ENCODE results near the gene LITAFD.

The LITAFD gene

DNA sequence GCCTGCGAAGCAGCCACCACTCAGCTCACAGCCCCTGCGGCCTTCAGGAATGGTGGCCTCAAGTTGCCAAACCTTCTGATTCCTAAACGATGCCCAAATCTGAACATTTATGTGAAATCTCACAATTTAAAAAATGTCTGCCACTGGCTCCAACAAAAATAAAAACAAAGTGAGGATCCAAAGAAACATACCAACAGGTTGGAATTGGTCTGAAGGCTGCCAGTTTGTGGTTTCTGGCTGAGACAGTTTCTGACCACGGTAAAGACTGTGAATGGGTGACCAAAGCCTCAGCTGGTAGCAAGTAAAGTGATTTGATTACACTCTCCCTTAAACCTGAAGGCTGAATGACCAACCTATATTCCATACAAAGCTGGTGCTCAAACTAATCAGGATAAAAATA lies 24.9 kb downstream of the LITAFD start:
- no peak for DNase-seq (ENCODE audit: low read depth, low spot score)
- no peak overlapping the region for H3K4me3 ChIP-seq (ENCODE audit: low read depth, low read length)
- ChIA-PET CTCF (interaction anchor here (2.0 to 2.3 kb wide), 2 partner anchors 101 to 102 kb away, joined by 8 to 19 read pairs; no protein-coding TSS in a partner anchor), POLR2A (no interaction called here)
- TF ChIP-seq, protein P1, sequence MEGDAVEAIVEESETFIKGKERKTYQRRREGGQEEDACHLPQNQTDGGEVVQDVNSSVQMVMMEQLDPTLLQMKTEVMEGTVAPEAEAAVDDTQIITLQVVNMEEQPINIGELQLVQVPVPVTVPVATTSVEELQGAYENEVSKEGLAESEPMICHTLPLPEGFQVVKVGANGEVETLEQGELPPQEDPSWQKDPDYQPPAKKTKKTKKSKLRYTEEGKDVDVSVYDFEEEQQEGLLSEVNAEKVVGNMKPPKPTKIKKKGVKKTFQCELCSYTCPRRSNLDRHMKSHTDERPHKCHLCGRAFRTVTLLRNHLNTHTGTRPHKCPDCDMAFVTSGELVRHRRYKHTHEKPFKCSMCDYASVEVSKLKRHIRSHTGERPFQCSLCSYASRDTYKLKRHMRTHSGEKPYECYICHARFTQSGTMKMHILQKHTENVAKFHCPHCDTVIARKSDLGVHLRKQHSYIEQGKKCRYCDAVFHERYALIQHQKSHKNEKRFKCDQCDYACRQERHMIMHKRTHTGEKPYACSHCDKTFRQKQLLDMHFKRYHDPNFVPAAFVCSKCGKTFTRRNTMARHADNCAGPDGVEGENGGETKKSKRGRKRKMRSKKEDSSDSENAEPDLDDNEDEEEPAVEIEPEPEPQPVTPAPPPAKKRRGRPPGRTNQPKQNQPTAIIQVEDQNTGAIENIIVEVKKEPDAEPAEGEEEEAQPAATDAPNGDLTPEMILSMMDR (IDR thresholded peaks at IDR 0.05; ENCODE audit: insufficient read depth, low read length, missing control alignments), result no peak

DNA sequence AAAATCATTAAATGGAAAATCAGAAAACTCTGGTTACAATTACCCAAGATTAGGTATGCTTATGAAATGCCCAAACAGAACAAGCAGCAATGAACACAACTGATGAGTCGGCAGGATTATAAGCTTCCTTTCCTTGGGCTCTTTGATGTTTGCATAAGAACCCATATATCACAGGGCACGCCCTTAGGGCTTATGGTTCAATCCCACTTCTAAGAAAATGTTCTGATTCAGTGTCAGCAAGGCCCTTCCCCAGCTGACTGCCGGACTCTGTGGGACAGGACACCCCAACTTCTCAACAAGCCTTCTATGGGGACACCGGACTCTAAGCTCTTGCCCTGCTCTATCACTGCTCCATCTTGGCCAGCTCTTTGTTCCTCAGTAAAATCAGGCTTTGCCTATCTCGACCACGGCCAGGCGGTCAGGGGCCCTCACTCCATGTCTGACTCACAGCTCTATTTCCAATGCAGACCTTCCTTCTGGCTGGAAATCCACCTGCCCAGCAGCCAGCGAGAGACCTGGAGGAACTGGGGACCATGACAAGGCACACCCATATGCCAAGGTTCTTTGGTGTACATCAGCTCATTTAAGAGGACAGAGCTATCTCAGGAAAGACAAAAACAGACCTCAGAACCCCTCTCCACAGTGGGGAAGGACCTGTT lies 26.8 kb downstream of the LITAFD start:
- TF ChIP-seq, protein P1 (IDR thresholded peaks at IDR 0.05; ENCODE audit: insufficient read depth, low read length, missing control alignments), result no peak

DNA sequence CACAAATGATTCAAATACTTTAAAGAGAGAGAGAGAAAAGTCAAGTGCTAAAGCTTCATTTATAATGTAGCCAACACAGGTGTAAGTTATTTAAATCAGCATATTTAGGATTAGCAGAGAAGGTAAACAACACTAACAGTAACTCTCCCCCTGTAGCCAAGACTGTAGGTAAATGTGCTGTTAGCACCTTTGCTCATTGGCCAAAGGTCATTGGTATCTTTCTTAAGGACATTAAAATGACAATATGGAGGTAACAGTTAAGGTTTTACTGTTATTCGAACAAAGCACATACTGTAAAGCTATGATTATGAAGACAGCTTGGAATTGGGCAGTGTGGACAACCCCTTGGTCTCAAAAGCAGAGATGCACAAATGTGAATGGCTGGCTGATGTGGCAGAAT lies 28.7 kb downstream of the LITAFD start:
- no peak for DNase-seq (ENCODE audit: low read depth, low spot score)
- H3K4me3 ChIP-seq (ENCODE audit: low read depth, low read length), result no peak overlapping the region
- CTCF ChIA-PET, result interaction anchor here (1.0 to 3.9 kb wide), 2 partner anchors 13 to 30 kb away, joined by 3 to 15 read pairs; no protein-coding TSS in a partner anchor
- TF ChIP-seq, protein P1 (IDR thresholded peaks at IDR 0.05; ENCODE audit: insufficient read depth, low read length, missing control alignments), result no peak
- POLR2A ChIA-PET, result no interaction called here

More for the DNA sequence above, 26.8 kb downstream of the LITAFD start:
- H3K4me3 ChIP-seq (ENCODE audit: low read depth, low read length), result no peak overlapping the region
- no peak for DNase-seq (ENCODE audit: low read depth, low spot score)
- POLR2A ChIA-PET, result no interaction called here
- CTCF ChIA-PET, result interaction anchor here (0.9 to 3.9 kb wide), 9 partner anchors 9 to 226 kb away, joined by 3 to 19 read pairs (median 3); no protein-coding TSS in a partner anchor

DNA sequence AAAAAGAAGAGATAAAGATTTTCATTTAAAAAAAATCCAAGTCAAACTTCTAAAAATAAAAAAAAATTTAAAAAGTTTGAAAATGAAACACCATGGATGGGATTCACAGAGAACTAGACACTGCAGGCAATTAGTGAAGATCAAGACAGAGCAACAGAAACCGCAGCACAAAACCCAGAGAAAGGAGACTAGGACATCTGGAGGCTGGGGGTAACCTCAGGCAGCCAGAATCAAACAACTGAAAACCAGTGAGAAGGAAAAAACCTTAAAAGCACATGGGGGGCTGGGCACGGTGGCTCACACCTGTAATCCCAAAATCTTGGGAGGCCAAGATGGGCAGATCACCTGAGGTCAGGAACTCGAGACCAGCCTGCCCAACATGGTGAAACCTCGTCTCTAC lies 30.6 kb downstream of the LITAFD start:
- DNase-seq (ENCODE audit: low read depth, low spot score), result no peak
- TF ChIP-seq, protein P1 (IDR thresholded peaks at IDR 0.05; ENCODE audit: insufficient read depth, low read length, missing control alignments), result no peak
- H3K4me3 ChIP-seq (ENCODE audit: low read depth, low read length), result no peak overlapping the region
- ChIA-PET CTCF (no interaction called here), POLR2A (no interaction called here)

DNA sequence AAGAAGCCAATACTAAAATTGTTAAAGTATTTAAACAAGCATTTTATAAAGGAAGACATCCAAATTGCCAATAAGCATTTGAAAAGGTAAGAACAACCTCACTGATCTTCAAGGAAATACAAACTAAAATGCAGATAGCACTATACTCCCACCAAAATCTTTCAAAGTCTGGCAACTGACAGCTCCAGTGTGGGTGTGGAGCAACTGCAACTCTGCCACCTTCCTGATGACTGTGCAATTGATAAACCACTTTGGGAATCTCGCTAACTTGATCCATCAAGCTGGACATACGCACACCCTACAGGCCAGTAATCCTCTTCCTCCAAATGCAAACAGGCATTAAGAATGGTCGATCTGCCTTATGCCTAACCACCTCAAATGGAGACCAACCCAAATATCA lies 31.9 kb downstream of the LITAFD start:
- POLR2A ChIA-PET, result no interaction called here
- TF ChIP-seq, protein P1 (IDR thresholded peaks at IDR 0.05; ENCODE audit: insufficient read depth, low read length, missing control alignments), result no peak
- no peak for DNase-seq (ENCODE audit: low read depth, low spot score)
- H3K4me3 ChIP-seq (ENCODE audit: low read depth, low read length), result no peak overlapping the region
- CTCF ChIA-PET, result interaction anchor here (0.7 to 1.3 kb wide), 2 partner anchors 34 to 94 kb away, joined by 3 to 7 read pairs; no protein-coding TSS in a partner anchor

DNA sequence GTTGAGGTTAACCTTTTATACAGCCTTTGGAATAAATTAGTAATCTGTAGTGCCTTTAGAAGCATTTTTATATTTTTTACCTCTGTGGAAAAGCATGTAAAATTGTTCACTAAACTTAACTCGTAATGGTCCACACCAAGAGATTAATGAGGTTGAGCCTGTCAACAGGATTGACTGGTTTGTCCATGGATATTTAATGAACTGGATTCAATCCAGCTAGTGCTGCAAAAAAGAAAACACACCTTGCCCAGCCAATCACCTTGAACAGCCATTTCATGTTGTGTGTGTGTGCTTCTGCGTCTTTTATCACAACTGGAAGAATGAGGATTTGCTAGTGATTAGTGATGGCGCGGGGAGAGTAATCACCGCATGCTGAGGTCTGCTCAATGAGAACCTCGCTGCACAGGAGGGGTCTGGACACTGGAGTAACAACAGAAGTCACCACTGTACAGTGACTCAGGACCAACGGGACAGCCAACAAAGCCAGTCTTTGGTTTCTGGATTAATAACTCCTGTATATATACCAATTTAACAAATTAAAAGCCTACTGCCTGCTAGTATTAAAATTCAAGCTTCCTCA lies 33.7 kb downstream of the LITAFD start:
- no peak overlapping the region for H3K4me3 ChIP-seq (ENCODE audit: low read depth, low read length)
- no peak for DNase-seq (ENCODE audit: low read depth, low spot score)
- POLR2A ChIA-PET, result no interaction called here
- CTCF ChIA-PET, result interaction anchor here (0.8 to 1.6 kb wide), 4 partner anchors 14 to 219 kb away, joined by 4 read pairs; no protein-coding TSS in a partner anchor
- TF ChIP-seq, protein P1 (IDR thresholded peaks at IDR 0.05; ENCODE audit: insufficient read depth, low read length, missing control alignments), result no peak
